DND-41 (cell line): ENCODE results near the gene IDH2.

ENCODE experiments used
- CTCF ChIP-seq: IDR thresholded peaks from 2 replicates; pipeline ENCODE4 v1.5.1; 2012; ENCODE audit warnings: borderline replicate concordance, low read length, moderate library complexity, mild to moderate bottlenecking; ENCODE audit not compliant: poor library complexity, severe bottlenecking; ENCODE audit errors: extremely low read depth
- EZH2 ChIP-seq: IDR thresholded peaks from 3 replicates; pipeline ENCODE4 v1.6.1; 2012; ENCODE audit warnings: borderline replicate concordance, low read depth, mild to moderate bottlenecking, moderate library complexity, low read length, inconsistent platforms; ENCODE audit not compliant: severe bottlenecking

- TF ChIP-seq CTCF (no peak), EZH2 (no peak)
Measured at GRCh38 chr15:90121086-90121485, 18.8 kb upstream of the IDH2 start.
